ENCODE measurements around the gene RCL1.

RCL1 gene

DNA sequence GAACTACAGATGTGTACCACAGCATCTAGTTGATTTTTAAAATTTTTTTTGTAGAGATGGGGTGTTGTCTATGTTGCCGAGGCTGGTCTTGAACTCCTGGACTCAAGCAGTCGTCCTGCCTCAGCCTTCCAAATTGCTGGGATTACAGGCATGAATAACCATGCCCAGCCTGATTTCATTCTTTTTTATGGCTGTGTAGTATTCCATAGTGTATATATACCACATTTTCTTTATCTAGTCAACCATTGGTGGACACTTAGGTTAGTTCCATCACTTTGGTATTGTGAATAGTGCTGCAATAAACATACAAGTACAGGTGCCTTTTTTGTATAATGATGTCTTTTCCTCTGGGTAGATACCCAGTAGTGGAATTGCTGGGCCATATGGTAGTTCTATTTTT, 3.8 kb downstream of the RCL1 start:
- DNase-seq (ENCODE audit: insufficient read length, low spot score) (no peak), FAIRE-seq (no peak)
- TF ChIP-seq, protein P1, sequence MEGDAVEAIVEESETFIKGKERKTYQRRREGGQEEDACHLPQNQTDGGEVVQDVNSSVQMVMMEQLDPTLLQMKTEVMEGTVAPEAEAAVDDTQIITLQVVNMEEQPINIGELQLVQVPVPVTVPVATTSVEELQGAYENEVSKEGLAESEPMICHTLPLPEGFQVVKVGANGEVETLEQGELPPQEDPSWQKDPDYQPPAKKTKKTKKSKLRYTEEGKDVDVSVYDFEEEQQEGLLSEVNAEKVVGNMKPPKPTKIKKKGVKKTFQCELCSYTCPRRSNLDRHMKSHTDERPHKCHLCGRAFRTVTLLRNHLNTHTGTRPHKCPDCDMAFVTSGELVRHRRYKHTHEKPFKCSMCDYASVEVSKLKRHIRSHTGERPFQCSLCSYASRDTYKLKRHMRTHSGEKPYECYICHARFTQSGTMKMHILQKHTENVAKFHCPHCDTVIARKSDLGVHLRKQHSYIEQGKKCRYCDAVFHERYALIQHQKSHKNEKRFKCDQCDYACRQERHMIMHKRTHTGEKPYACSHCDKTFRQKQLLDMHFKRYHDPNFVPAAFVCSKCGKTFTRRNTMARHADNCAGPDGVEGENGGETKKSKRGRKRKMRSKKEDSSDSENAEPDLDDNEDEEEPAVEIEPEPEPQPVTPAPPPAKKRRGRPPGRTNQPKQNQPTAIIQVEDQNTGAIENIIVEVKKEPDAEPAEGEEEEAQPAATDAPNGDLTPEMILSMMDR (IDR thresholded peaks at IDR 0.05; ENCODE audit: insufficient read depth, missing control alignments) = no peak

DNA sequence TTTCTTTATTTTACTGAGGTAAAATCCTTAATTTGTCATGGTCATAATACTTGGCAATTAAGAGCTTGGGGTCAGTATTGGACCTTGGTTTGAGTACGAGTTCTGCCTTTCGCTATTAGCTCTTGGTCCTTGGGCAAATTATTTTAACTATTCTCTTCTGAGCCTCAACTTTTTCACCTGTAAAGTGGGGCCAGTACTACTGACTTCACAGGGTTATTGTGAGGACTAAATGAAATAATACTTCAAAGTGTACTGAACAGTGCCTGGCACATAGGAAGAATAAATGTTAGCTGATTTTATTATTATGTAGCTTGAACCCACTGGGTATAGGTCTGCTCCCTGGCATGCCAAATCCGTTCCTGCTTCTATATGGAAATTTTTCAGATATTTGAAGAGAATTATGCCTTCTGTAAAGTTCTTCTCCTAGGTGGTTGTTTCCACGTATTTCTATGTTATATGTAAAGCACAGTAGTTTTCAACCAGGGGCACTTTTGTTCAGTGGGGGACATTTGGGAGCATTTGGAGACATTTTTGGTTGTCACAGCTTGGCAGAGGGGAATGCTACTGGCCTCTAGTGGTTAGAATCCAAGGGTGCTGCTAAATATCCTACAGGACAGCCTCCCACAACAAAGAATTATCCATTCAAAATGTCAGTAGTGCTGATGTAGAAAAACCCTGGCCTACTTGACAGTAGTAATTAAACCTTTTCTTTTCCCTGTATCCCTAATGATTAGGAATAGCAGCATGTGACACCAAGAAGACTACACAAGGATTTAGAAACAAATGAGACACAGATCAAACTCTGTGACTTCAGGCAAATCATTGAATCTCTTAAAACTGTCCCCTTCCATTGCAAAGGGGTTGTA, 4.5 kb downstream of the RCL1 start:
- no peak for FAIRE-seq
- DNase-seq (ENCODE audit: insufficient read length, low spot score) = no peak
- TF ChIP-seq, protein P1 (IDR thresholded peaks at IDR 0.05; ENCODE audit: insufficient read depth, missing control alignments) = peak; percentile 57

DNA sequence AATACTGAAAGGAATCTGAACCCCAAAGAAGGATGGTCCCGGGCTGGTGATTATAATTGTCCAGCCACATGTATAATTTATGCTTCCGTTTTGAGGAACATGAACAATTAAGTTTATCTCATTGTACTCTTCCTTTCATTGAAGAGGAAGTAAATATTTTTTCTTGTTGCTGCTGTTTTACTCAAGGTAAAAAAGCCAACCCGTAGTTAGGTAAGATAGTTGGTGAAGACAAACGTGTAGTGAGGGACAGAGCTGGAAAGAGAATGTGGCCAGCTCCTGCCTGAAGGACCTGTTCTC, 5.1 kb downstream of the RCL1 start:
- no peak for FAIRE-seq

DNA sequence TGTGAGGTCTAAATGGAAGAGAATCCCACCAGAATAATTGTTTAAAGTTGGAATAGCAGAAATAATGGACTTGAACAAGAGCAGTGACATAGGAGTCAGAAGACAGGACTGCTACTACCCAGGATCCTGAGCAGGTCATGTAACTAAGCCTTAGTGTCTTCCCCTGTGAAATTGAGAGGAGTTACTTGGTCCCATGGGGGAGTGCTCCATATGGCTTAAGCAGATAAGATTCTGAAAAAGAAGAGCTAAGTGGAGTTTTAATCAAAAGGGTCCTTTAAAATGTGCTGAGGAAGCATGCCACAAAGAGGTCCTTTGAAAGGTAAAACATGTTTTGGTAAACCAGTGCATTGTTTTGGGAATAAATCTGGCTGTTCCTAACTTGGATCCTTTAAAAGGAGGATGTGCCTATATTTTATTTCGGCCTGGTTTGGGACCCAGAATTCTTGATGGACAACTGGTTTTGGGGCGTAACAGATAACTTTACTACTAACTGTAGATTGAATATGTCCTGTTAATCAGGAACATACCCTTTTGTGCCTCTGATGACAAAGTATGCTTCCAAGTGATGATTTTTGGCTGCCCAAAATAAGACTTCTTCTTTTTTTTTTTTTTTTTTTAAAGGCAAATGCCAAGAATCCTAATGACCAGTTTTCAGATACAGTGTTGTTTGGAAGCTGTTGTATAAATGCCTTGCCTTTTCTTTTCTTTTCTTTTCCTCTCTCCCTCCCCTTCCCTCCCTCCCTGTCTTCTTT, 5.7 kb downstream of the RCL1 start:
- TF ChIP-seq, protein P1 (IDR thresholded peaks at IDR 0.05; ENCODE audit: insufficient read depth, missing control alignments) = no peak
- FAIRE-seq = no peak
- no peak for DNase-seq (ENCODE audit: insufficient read length, low spot score)

More for the DNA sequence above, 5.1 kb downstream of the RCL1 start:
- no peak for DNase-seq (ENCODE audit: insufficient read length, low spot score)
- TF ChIP-seq, protein P1 (IDR thresholded peaks at IDR 0.05; ENCODE audit: insufficient read depth, missing control alignments) = no peak

DNA sequence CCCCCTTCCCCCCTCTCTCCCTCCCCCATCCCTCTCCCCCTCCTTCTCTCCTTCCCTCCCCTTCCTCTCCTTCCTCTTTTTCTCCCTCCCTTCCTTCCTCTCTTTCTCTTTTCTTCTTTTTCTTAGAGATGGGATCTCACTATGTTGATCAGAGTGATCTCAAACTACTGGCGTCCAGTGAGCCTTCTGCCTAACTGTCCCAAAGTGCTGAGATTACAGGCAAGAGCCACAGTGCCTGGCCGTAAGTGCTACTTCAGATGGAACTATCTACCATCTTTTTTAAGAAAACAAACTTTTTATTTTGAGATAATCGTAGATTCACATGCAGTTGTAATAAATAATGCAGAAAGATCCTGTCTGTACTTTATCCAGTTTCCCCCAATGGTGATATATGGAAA, 6.3 kb downstream of the RCL1 start:
- FAIRE-seq (peak; percentile 41), DNase-seq (ENCODE audit: insufficient read length, low spot score) (no peak)

GRCh38 chr9:4799775-4800174, 7.0 kb downstream of the RCL1 start:
- DNase-seq (ENCODE audit: insufficient read length, low spot score) (no peak), FAIRE-seq (no peak)
- TF ChIP-seq, protein P1 (IDR thresholded peaks at IDR 0.05; ENCODE audit: insufficient read depth, missing control alignments) = no peak

More for the DNA sequence above, 6.3 kb downstream of the RCL1 start:
- TF ChIP-seq, protein P1 (IDR thresholded peaks at IDR 0.05; ENCODE audit: insufficient read depth, missing control alignments) = no peak

GRCh38 chr9:4801156-4801555, 8.4 kb downstream of the RCL1 start:
- FAIRE-seq (no peak), DNase-seq (ENCODE audit: insufficient read length, low spot score) (no peak)
- TF ChIP-seq, protein P1 (IDR thresholded peaks at IDR 0.05; ENCODE audit: insufficient read depth, missing control alignments) = no peak

All from D721Med (cell line).